NT2/D1 (cell line): ENCODE results near the gene TGFBR3.

Experiments used
- SUZ12 ChIP-seq: IDR thresholded peaks from 2 replicates; pipeline ENCODE4 v1.6.1; 2011; ENCODE audit not compliant: insufficient read length, insufficient read depth; ENCODE audit errors: extremely low read depth
- YY1 ChIP-seq: IDR thresholded peaks from 2 replicates; pipeline ENCODE4 v1.6.1; 2011; ENCODE audit not compliant: insufficient read length, insufficient read depth
- ZNF274 ChIP-seq: IDR thresholded peaks from 2 replicates; pipeline ENCODE4 v1.6.1; 2011; ENCODE audit warnings: mild to moderate bottlenecking, low read depth, low read length

DNA sequence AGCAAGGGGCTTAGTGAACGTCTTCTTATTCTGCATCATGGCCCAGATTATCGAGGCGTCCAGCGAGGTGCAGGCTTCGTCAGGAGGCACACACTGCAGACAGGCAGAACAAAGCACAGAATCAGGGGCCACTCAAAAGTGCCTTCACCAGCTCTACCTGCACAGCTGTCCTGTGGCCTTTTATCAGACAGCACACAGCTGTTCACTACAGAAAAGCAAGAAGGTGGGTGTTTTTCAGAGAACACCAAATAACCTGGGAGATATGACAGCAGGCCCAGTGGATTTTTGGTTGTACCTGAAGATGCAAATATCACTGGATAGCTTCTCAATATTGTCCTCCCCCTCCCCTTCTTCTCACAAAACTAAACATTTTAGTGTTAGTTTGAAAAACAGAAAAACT is 177.3 kb downstream of the TGFBR3 start:
- TF ChIP-seq YY1 (no peak), ZNF274 (no peak), SUZ12 (no peak)
